LNCaP clone FGC (cell line): ENCODE data around the gene FLYWCH1.
"Not testable (repeated sequence)": the region's sequence is repeated elsewhere in the genome, so short reads cannot be mapped to it uniquely, and the experiment has no call there.

Source experiments
- DNase-seq: peaks from one replicate; pipeline ENCODE4 v3.0.0-alpha.2; 2011; ENCODE audit warnings: low read depth
- H3K4me3 ChIP-seq: 2 replicates; pipeline ENCODE4 v1.5.1; 2011; ENCODE audit warnings: mild to moderate bottlenecking, low read depth, low read length, control low read depth
- TF ChIP-seq, protein P1 (sequence below): IDR thresholded peaks from 2 replicates; pipeline ENCODE4 v1.5.1; 2012; ENCODE audit warnings: mild to moderate bottlenecking; ENCODE audit not compliant: control insufficient read depth, insufficient read depth; ENCODE audit errors: extremely low read depth

FLYWCH1 gene

DNA sequence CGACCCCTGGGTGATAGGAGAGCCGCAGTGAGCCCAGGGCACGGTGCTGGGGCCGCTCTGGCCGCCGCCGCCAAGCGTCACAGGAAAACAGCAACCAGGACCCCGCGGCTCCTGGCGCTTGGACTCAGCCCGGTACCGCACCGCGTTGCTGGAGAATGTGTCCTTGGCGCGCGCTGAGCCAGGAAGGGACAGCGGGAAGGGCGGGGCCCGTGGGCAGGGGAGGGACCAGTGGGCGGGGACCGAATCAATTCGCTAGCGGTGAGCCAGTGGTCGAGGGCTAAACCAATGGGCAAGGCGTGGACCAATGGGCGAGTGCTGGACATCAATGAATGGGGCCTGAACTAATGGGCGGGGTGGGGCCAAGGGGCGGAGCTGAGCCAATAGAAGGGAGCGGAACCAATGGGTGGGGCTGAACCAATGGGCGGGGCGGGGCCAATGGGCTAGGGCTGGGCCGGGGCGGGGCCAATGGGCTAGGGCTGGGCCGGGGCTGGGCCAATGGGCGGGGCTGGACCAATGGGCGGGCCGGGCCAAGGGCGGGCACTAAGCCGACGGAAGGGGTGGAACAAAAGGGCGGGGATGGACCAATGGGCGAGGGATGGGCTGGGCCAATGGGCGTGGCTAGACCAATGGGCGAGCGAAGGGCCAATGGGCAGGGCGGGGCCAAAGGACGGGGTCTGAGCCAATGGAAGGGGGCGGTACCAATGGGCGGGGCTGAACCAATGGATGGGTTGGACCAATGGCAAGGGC, 6.3 kb upstream of the FLYWCH1 start:
- peak overlapping the region; percentile 93 for H3K4me3 ChIP-seq
- peak; percentile 99 for DNase-seq
- TF ChIP-seq, protein P1, sequence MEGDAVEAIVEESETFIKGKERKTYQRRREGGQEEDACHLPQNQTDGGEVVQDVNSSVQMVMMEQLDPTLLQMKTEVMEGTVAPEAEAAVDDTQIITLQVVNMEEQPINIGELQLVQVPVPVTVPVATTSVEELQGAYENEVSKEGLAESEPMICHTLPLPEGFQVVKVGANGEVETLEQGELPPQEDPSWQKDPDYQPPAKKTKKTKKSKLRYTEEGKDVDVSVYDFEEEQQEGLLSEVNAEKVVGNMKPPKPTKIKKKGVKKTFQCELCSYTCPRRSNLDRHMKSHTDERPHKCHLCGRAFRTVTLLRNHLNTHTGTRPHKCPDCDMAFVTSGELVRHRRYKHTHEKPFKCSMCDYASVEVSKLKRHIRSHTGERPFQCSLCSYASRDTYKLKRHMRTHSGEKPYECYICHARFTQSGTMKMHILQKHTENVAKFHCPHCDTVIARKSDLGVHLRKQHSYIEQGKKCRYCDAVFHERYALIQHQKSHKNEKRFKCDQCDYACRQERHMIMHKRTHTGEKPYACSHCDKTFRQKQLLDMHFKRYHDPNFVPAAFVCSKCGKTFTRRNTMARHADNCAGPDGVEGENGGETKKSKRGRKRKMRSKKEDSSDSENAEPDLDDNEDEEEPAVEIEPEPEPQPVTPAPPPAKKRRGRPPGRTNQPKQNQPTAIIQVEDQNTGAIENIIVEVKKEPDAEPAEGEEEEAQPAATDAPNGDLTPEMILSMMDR = no peak

DNA sequence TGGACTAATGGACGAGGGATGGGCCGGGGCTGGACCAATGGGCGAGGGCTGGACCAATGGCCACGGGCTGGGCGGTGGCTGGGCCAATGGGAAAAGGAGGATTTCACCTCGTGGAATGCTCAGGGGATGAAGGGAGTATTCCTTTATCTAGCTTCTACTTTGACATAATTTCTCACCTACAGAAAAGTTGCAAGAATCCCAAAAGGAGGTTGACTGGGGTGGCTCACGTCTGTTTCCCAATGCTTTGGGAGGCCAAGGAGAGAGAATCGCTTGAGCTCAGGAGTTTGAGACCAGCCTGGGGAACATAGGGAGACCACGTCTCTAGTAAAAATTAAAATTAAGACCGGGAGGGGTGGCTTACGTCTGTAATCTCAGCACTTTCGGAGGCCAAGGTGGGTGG, 5.7 kb upstream of the FLYWCH1 start:
- H3K4me3 ChIP-seq = peak overlapping the region; percentile 45
- TF ChIP-seq, protein P1 = no peak
- no peak for DNase-seq

DNA sequence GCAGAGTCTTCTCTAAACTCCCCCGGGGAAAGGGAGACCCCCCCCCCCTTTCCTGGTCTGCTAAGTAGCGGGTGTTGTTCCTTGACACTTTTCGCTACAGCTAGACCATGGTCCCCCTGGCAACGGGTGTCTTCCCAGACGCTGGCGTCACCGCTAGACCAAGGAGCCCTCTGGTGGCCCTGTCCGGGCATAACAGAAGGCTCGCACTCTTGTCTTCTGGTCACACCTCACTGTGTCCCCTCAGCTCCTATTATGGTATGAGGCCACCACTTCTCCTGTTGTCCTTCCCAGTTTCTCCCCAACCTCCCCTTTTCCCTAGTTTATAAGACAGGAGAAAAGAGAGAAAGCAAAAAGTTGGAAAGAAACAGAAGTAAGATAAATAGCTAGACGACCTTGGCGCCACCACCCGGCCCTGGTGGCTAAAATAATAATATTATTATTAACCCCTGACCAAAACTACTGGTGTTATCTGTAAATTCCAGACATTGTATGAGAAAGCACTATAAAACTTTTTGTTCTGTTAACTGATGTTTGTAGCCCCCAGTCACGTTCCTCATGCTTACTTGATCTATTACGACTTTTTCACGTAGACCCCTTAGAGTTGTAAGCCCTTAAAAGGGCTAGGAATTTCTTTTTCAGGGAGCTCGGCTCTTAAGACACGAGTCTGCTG, 4.5 kb upstream of the FLYWCH1 start:
- not testable (repeated sequence) for H3K4me3 ChIP-seq, DNase-seq
- TF ChIP-seq, protein P1 = 0 out of 2 replicates have a peak, but pooled peaks have one; percentile 22

DNA sequence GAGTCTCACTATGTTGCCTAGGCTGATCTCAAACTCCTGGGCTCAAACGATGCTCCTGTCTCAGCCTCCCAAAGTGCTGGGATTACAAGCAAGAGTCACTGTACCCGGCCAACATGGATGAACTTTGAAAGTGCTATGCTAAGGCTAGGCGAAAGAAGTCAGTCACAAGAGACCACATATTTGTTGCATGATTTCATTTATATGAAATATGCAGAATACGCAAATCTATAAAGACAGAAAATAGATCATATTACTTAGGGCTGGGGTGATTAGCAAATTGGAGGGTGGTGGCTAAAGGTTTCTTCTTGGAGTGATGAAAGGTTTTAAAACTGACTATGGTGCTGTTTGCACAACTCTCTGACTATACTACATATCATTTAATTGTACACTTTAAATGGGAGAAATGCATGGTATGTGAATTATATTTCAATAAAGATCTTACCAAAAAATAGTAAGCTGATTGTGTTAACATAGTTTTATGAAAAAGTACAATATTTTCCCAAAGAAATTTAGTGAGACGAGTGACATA, 1.2 kb upstream of the FLYWCH1 start:
- TF ChIP-seq, protein P1 = no peak
- H3K4me3 ChIP-seq = no peak overlapping the region
- DNase-seq = no peak

DNA sequence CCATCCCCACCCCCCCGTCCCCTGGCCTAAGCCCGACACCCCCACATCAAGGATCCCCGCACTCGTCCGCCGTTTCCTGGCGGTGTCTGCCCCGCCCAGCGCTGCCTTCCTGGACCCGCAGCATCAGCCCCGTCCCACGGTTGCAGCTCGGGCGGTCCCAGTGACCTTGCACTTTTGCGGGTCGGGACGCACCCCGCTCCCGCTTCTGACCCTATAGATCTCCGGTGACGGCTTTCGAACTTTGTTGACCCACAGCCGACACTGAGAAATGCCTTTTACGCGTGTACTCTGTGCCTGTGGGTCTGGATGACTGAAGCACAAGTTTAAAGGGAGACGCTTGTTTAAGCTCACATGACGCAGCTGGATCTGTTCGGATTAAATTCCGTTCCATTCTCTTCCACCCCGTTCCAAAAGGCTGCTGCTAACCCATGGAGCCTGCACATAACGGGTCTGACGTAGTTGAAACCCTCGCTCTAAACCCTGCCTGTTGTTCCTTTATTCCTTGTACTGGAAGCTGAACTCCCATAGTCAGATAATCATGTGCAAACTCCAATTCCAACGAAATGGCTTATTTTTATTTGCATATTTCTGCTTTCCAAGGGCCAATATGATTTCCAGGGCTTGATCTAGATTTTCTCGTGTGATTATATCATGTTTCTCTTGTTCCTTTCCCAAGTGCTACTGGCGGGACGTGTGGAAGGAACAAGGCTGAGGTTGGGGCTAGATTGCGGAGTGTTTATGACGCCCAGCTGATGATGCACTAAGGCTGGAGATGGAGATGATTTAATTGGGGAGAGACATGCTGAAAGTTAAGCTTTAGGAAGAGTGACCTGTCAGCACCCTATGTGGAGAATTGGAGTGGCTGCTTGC, 834 bp downstream of the FLYWCH1 start:
- TF ChIP-seq, protein P1 = no peak
- peak overlapping the region; percentile 79 for H3K4me3 ChIP-seq
- DNase-seq = no peak

DNA sequence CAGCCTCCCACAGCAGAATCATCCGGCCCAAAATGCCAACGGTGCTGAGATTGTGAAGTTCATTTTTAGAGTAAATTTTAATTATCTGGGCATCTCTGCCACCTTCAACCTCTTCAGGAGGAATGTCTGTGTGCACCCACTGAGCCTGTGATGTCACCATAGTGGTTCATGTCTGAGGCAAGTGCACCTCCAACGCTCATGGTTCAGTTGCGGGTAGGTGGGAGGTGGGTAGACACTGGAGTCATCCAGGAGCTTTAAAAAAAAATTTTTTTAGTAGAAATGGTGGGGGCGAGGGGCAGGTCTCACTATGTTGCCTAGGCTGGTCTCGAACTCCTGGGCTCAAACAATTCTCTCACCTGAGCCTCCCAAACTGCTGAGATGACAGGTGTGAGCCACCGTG, 1.9 kb downstream of the FLYWCH1 start:
- TF ChIP-seq, protein P1 = no peak
- no peak overlapping the region for H3K4me3 ChIP-seq
- no peak for DNase-seq
